GM23248 (cell line): ENCODE measurements around the gene PDE4DIP.
"Not testable (repeated sequence)": the region's sequence is repeated elsewhere in the genome, so short reads cannot be mapped to it uniquely, and the experiment has no call there.

ENCODE experiments used
- EZH2 ChIP-seq: fragments of 200-600 bp; sonication (generic); IDR thresholded peaks from 2 replicates; pipeline ENCODE4 v1.6.1; 2018; ENCODE audit warnings: antibody characterized with exemption, mild to moderate bottlenecking; ENCODE audit not compliant: insufficient read depth, poor library complexity, severe bottlenecking
- EZH2phosphoT487 ChIP-seq: fragments of 200-600 bp; sonication (generic); IDR thresholded peaks from 2 replicates; pipeline ENCODE4 v1.6.1; 2018; ENCODE audit warnings: antibody characterized with exemption, moderate library complexity, mild to moderate bottlenecking, low read depth; ENCODE audit not compliant: insufficient read depth

DNA sequence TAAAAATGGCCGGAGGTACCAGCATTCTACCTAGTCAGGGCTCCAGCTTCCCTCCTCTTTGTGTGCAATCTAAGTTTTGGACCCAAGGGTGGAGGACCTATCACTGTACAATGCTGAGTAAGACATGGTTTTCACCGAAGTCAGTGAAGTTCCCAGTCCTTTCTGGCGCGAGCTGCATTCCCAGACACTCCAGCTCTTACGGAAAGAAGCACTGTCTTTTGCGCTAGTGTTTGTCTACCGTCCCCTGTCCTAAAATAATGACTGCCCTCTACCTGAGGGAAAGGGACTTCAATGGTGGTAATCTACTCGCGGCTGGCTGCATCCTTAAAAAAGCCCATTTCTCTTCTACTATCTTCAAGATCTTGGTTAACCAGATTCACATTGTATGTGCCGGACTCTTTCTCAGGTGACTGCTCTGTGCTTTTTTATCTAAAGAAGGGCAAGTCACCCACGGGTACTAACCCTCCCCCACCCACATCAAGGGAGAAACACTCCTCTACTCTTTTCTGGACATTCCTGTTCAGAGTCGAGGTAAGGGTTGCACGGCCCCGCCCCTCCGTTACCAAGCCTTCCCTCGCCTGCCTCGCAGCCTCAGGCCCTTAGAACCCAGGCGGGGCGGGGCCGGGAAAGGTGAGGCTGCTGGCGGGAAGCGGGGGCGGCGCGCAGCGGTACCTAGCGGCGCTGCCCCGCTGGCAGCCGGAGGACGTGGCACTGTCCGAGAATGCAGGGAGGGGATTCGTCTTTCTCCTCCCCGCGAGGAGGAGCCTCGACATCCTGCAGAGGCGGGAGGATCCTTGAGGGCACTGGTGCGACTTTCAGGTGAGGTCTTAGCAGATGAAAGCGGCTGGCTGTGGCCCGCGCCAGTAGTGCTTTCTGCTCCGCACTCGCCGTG is 107.4 kb downstream of the PDE4DIP start:
- not testable (repeated sequence) for TF ChIP-seq EZH2, EZH2phosphoT487
